AG09319 (cell line): ENCODE measurements around the gene SCN1B.
A peak's percentile ranks its signal among the peaks of the same experiment; 100 is the strongest.

ENCODE experiments used
- DNase-seq: peaks from one replicate; pipeline ENCODE4 v3.0.0-alpha.2; 2010; ENCODE audit warnings: low read depth; ENCODE audit errors: extremely low read depth
- CTCF ChIP-seq: IDR thresholded peaks from 2 replicates; pipeline ENCODE4 v1.5.1; 2011; ENCODE audit warnings: low read depth, mild to moderate bottlenecking, inconsistent platforms, low read length, moderate library complexity

The SCN1B gene

GRCh38 chr19:35065574-35065973 lies 35.3 kb downstream of the SCN1B start:
- TF ChIP-seq CTCF, result no peak
- DNase-seq, result no peak

GRCh38 chr19:35066121-35066520 lies 35.9 kb downstream of the SCN1B start:
- DNase-seq, result no peak
- TF ChIP-seq CTCF, result no peak

- peak; percentile 56 for DNase-seq
- TF ChIP-seq CTCF, result peak; percentile 95
Measured at GRCh38 chr19:35066691-35067563, 36.7 kb downstream of the SCN1B start.

- DNase-seq, result no peak
- no peak for TF ChIP-seq CTCF
Measured at GRCh38 chr19:35068941-35069634, 38.8 kb downstream of the SCN1B start.

GRCh38 chr19:35069696-35070095 lies 39.4 kb downstream of the SCN1B start:
- DNase-seq, result no peak
- TF ChIP-seq CTCF, result no peak

- no peak for DNase-seq
- no peak for TF ChIP-seq CTCF
Measured at GRCh38 chr19:35070471-35070870, 40.2 kb downstream of the SCN1B start.

- no peak for TF ChIP-seq CTCF
- no peak for DNase-seq
Measured at GRCh38 chr19:35073516-35073915, 43.2 kb downstream of the SCN1B start.
